Gastroesophageal sphincter (tissue), 3 donors: ENCODE measurements around the gene KCNJ9.

ENCODE experiments used
- CTCF ChIP-seq, 4 experiments: fragments of 200-600 bp in 2 of 4; fragments of 450-650 bp in 2 of 4; sonication (generic) in 1 of 4; IDR thresholded peaks; one replicate each; pipeline ENCODE4 v1.5.1; 2017 to 2019; ENCODE audit warnings: antibody characterized with exemption in 4 of 4, mild to moderate bottlenecking in 2 of 4, moderate library complexity in 2 of 4
- POLR2AphosphoS5 ChIP-seq: sonication (generic); formaldehyde crosslinking; IDR thresholded peaks from one replicate; pipeline ENCODE4 v1.6.1; 2017; ENCODE audit warnings: antibody characterized with exemption

- TF ChIP-seq POLR2AphosphoS5 (no peak), CTCF (IDR thresholded peaks at IDR 0.05) (no peak)
Observed at GRCh38 chr1:160129966-160130365, 48.6 kb downstream of the KCNJ9 start.
